Choroid plexus epithelial cell (primary cell): ENCODE measurements around the gene IGIP.

Experiments
- DNase-seq: peaks from one replicate; pipeline ENCODE4 v3.0.0-alpha.2; 2010; ENCODE audit warnings: low read depth
- H3K4me3 ChIP-seq: 2 replicates; pipeline ENCODE4 v1.5.1; 2011; ENCODE audit warnings: low read depth, mild to moderate bottlenecking, control low read depth, low read length, moderate library complexity
- TF ChIP-seq, protein P1 (sequence below): conservative IDR thresholded peaks from 2 replicates; pipeline ENCODE4 v1.5.1; 2011; ENCODE audit warnings: low read depth, mild to moderate bottlenecking, control low read depth, inconsistent platforms, low read length, moderate library complexity

Gene IGIP

DNA sequence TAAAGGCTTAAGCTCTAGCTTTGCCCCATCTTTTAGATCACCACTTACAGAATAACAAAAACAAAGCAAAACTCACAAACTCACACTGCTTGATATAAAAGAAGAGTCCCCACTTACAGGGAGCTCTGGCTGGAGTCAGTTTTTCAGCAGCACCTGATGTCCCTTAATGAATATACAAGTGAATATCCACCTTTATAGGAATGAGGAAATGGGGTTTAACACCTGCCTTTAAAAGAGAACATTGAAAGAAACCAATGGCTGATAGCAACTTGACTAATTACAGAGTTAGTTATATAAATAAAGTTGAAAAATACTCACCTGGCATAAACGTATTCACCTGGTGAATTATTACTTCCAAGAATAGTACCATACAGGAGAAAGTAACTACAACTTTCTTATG, 32.6 kb upstream of the IGIP start:
- H3K4me3 ChIP-seq, result no peak overlapping the region
- DNase-seq, result no peak
- TF ChIP-seq, protein P1, sequence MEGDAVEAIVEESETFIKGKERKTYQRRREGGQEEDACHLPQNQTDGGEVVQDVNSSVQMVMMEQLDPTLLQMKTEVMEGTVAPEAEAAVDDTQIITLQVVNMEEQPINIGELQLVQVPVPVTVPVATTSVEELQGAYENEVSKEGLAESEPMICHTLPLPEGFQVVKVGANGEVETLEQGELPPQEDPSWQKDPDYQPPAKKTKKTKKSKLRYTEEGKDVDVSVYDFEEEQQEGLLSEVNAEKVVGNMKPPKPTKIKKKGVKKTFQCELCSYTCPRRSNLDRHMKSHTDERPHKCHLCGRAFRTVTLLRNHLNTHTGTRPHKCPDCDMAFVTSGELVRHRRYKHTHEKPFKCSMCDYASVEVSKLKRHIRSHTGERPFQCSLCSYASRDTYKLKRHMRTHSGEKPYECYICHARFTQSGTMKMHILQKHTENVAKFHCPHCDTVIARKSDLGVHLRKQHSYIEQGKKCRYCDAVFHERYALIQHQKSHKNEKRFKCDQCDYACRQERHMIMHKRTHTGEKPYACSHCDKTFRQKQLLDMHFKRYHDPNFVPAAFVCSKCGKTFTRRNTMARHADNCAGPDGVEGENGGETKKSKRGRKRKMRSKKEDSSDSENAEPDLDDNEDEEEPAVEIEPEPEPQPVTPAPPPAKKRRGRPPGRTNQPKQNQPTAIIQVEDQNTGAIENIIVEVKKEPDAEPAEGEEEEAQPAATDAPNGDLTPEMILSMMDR, result no peak

DNA sequence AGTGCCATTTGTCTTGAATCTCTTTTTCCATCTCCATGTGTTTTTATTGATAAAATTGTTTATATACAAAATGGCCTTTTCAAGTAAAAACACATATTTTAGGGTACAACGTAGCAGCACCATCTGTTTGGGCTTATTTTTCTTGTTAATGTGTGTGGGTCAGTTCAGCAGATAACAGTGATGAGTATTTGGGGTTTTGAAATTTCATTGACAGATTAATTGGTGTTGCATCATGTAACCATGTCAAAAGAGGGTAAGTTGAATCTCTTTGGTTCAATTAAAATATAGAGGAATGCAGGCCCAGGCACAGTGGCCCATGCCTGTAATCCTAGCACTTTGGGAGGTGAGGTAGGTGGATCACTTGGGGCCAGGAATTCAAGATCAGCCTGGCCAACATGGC, 31.9 kb upstream of the IGIP start:
- TF ChIP-seq, protein P1, result no peak
- no peak overlapping the region for H3K4me3 ChIP-seq
- no peak for DNase-seq

DNA sequence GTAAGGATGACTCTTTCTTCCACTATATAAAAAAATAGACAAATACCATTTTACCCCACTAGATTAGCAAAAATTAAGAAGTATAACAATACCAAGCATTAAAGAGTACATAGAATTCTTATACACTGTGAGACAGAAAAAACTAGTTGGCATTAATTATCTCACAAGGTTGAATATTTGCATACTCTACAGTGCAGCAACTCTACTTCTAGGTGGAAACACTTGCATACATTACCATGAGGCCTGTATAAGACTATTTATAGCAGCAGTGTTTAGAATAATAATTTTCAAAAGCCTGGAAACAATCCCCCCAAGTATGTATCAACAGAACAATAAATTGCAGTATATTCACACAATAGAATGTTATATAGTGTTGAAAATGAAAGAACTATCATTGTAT, 30.8 kb upstream of the IGIP start:
- TF ChIP-seq, protein P1, result no peak
- no peak overlapping the region for H3K4me3 ChIP-seq
- DNase-seq, result no peak

DNA sequence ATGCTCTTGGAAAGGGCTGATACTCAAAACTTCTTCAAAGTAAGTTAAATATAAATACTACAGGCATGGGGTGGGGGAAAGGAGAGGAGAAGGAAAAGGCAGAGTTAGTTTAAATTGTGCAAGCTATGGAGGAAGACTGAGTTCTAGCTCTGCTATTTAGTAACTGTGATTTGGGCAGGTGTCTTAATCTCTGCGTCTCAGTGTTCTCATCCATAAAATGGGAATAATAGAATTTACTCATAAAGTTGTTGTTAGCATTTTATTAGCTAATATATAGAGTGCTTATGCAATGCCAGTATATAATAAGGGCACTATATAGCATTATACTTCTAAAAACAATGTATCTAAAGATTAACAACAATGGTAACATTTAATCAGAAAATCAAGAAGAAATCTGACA, 24.6 kb upstream of the IGIP start:
- DNase-seq, result no peak
- TF ChIP-seq, protein P1, result no peak
- no peak overlapping the region for H3K4me3 ChIP-seq

DNA sequence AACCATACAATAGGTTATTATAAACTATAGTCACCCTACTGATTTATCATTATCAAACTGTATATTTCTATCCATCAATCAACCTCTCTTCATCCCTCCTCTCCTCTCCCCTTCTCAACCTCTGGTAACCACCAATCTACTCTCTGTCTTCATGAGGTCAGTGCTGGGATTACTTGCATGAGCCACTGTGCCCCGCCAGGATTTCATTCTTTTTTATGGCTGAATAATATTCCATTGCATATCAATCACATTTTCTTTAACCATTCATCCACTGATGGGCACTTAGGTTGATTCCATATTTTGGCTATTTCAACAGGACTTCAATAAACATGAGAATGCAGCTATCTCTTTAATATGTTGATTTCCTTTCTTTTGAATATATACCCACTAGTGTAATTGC, 22.6 kb upstream of the IGIP start:
- no peak for DNase-seq
- H3K4me3 ChIP-seq, result no peak overlapping the region
- TF ChIP-seq, protein P1, result no peak

DNA sequence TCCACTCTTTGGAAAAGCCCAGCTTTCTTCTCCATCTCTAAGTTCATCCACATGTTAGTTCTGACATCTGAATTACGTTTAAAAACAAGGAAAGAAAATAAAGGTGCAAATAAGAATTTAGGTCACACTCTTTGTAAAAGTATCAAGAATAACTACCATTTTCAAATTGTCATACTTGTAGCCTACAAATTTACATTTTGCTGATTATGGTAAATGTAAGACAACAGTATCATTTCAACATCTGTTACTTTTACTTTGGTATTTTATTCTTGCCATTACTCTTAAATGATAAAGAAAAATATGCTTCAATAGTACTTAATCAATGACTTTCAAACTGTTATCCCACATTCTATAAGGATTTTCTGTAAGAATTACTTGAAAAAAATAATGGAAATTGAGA, 21.6 kb upstream of the IGIP start:
- no peak for DNase-seq
- TF ChIP-seq, protein P1, result no peak

GRCh38 chr5:140106101-140106500, 19.6 kb upstream of the IGIP start:
- TF ChIP-seq, protein P1, result no peak
- DNase-seq, result no peak
- H3K4me3 ChIP-seq, result no peak overlapping the region

More for the DNA sequence above, 21.6 kb upstream of the IGIP start:
- H3K4me3 ChIP-seq, result no peak overlapping the region
